GM18951 (cell line): ENCODE results near the gene ZNF792.
"Not testable (repeated sequence)": the region's sequence is repeated elsewhere in the genome, so short reads cannot be mapped to it uniquely, and the experiment has no call there.

Experiments used
- POLR2A ChIP-seq: IDR thresholded peaks from 4 replicates; pipeline ENCODE4 v1.6.1; 2011; ENCODE audit warnings: mild to moderate bottlenecking; ENCODE audit not compliant: insufficient read length, insufficient read depth; ENCODE audit errors: extremely low read depth
- in situ Hi-C: fragments of 300-500 bp; cut with MboI; formaldehyde crosslinking; loops from one replicate; pipeline ENCODE4 v1.12.0; 2022; ENCODE audit warnings: low sequenced_read_pairs, mixed read lengths, inconsistent platforms; ENCODE audit not compliant: unreplicated experiment

ZNF792 gene

DNA sequence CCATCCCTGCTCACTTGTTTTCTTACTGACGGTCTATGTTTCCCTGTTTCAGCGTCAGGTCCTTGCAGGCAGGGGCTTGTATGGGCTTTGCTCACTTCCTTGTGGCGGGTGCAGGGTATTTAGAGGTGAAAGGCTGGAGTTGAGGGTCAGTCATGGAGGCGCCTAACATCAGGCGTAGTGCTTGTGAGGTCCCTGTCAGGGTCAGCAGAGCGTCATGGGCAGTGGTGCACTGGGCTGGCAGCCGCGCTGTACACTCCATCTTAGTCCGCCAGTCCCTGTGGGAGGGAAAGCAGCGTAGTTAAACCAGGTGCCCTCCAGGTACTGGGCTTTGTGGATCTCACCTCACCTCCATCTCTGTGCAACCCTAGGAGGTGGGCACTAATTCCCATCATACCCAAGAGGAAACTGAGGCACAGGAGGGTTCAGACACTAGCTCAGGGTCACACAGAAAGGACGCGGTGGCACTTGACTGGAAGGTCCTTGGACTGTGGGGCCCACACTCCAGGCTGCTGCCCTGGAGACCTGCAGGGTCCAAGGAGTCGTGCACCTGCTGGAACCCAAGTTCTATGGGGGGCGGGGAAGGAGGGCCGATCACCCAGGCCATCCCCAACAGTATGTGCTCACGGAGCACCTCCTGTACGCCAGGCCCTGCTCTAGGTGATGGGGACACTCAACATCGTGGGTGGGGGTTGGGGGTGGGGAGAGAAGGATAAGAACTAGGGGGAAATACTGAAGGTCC is 40.7 kb upstream of the ZNF792 start:
- no peak for TF ChIP-seq POLR2A
- in situ Hi-C loops: no loop called here

DNA sequence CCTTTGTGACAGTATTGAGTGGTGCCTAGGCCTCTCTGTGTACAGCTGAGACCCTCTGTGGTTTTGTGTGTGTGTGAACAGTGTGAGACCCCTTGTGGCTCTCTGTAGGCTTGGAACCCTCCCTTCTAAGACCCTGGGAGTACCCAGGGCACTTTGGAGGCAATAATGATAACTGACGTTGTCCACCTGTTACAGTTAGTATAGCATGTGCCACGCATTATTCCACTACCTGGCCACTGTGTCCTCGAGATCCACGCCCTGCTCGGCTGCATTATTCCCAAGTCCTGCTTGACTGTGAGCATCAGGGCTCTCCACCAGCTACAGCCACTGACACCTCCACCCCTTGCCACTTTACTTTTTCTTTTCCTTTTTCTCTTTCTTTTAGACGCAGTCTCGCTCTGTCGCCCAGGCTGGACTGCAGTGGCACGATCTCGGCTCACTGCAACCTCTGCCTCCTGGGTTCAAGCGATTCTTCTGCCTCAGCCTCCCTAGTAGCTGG is 38.1 kb upstream of the ZNF792 start:
- no peak for TF ChIP-seq POLR2A
- in situ Hi-C loops: no loop called here

DNA sequence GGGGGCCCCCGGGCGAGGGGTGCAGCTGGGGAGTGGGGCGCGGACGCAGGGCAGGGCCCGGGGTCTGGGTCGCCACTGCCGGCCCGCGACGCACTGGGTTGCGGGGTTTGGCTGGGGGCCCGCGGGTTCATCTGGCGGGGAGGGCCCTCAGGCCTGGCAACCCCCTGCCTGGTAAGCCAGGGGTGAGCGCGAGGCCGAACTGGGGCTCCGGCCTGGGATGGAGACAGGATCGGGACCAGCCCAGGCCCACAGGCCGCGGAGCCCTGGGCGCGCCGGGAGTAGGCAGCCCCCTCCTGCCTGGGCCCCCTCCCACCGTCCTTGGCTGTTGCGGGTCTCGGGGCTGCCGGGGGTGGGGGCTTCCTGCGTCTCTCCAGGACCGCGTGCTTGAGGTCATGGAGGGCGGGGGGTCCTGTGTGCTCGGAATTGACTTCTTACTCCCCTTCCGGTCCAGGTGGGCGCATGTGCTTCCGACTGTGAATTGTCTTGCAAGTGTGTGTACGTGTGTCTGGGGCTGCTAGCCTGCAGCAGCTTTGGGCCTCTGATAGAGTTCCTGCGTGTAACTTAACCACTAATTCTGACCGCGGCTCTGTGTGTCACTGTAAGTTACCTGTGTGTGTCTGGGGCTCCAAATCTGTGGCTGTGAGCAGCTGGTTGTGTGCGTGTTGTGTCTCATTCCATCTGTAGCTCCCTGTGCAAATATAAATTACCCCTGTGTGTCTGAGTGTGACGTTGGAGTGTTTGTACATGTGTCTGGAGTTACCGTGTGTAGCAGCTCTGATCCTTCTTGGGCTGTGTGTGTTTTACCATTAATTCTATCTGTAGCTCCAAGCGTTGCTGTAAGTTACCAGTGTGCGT is 36.8 kb upstream of the ZNF792 start:
- in situ Hi-C loops: no loop called here
- no peak for TF ChIP-seq POLR2A

DNA sequence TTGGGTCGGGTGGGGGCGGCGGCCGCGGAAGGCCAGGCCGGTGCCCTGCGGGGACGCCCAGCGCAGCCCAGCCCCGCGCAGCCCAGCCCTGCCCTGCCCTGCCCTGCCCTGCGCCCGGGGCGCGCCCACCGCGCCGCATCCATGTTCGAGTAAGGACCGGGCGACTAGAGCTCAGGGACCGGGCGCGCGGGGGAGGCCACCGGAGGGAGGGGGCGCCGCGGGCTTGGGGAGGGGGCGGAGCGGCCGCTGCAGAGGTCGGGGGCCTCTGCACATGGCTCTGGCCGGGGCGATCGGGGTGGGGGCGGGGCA is 36.3 kb upstream of the ZNF792 start:
- peak; percentile 52 for TF ChIP-seq POLR2A

DNA sequence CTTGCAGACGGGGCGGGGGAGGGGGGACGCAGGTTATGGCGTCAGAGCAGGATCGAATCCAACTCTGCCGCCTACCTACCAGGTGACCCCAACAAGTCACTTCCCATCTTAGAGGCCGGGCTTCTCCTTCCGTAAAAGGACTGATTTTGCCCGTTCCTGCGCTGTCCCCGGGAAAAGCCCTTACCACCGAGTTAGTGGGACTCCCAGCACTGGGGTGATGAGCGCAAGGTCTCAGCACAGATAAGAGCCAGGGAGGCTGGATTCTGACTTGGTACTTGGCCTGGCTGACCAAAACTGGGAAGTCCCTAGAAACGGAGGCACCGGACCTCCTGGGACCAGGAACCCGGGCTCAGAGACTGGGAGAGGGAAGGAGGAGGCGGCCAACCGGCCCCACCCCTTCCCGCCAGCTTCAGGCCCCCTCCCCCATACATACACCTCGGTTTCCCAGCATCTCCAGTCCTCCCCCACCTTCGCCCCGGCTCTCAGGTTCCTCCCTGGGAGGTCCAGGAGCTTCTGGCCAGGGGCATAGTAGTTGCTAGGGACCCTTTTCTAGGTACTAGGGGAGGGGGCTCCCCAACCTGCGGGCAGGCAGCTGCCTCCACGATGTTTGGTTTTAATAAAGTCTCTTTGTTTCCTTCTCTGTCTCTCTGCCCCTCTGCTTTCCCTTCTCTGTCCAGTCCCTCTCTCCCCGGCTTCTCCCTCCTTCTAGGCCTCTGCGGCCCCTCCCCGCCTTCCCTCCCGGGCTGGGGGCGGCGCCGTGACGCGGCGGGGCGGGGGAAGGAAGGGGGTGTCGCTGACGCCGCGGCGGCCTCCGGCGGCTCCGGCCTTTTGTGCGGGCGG is 35.7 kb upstream of the ZNF792 start, which contains the start of gene GRAMD1A:
TSS of gene GRAMD1A (plus strand) at position 826 of the 840 bp plus-strand sequence. CDS start 156 bp downstream, outside the sequence.
- TF ChIP-seq POLR2A: peak; percentile 62
- in situ Hi-C loops: no loop called here

More for the DNA sequence above, 36.3 kb upstream of the ZNF792 start:
- in situ Hi-C loops: no loop called here

DNA sequence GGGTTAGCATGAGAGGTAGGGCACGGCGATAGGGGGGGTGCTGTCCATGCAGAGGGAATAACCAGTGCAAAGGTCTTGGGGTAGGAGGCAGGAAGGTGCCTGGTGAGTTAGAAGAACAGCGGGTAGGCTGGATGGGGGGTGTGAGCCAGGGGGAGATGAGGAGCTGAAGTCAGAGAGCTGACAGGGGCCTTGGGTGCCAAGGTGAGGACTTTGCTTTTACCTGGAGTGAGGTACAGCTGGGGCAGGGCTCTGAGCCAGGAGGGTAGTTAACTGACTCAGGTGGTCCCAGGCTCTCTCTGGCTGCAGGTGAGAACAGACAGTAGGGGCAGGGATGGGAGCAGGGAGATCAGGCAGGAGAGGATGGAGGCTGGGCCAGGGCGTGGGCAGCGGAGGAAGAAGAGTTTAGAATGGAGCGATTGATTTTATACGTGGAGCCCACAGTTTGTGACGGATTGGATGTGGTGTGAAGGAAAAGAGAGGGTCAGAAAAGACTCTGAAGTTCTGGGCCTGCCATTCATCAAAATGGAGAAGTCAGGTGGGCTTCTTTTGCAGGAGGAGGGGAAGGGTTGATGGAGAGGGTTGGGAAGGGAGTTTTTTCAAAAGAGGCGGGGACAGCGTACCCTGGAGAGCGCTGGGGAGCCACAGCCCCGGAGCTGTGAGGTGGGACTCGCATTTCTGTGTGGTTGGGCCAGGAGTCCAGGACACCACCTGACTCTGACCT is 34.9 kb upstream of the ZNF792 start:
- in situ Hi-C loops: no loop called here
- TF ChIP-seq POLR2A: no peak

DNA sequence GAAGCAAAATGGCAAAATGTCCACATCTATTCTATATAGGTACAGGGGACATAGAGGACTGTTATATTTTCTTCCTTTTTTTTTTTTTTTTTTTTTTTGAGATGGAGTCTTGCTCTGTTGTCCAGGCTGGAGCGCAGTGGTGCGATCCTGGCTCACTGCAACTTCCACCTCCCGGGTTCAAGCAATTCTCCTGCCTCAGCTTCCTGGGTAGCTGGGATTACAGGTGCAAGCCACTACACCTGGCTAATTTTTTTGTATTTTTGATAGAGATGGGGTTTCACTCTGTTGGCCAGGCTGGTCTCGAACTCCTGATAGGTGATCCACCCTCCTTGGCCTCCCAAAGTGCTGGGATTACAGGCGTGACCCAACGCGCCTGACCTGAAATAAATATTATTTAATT is 34.2 kb upstream of the ZNF792 start:
- in situ Hi-C loops: not testable (repeated sequence)

DNA sequence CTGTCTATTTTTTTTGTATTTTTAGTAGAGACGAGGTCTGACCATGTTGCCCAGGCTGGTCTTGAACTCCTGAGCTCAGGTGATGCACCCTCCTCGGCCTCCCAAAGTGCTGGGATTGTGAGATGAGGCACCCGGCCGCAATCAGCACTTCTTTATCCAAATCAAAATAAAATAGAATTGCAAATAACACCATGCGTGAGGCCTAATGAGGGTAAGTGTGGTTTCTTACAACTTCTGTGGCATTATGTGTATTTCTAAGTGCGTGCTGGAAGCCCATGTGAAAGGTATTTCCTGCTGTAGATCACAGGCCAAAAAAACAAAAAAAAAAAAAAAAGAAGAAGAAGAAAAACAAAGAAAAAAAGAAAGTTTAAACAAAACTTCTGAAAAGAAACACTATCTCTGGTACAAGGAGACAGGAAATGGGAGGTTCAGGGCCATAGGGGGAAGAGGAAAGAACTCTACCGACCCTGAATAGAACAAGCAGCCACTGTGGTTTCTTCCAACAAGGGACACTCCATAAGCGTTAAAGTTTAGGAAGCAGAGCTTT is 33.1 kb upstream of the ZNF792 start:
- TF ChIP-seq POLR2A: no peak
- in situ Hi-C loops: no loop called here

DNA sequence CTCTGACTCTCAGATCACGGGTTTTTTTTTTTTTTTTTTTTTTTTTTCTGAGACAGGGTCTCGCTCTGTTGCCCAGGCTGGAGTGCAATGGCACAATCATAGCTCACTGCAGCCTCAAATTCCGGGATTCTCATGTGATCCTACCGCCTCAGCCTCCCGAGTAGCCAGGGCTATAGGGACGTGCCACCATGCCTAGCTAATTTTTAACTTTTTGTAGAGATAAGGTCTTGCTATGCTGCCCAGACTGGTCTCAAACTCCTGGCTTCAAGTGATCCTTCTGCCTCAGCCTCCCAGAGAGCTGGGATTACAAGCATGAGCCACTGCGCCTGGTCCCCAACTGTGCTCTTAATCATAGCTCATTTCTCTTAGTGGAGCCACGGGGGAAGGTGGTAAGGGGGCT is 31.5 kb upstream of the ZNF792 start:
- in situ Hi-C loops: no loop called here
- TF ChIP-seq POLR2A: no peak

DNA sequence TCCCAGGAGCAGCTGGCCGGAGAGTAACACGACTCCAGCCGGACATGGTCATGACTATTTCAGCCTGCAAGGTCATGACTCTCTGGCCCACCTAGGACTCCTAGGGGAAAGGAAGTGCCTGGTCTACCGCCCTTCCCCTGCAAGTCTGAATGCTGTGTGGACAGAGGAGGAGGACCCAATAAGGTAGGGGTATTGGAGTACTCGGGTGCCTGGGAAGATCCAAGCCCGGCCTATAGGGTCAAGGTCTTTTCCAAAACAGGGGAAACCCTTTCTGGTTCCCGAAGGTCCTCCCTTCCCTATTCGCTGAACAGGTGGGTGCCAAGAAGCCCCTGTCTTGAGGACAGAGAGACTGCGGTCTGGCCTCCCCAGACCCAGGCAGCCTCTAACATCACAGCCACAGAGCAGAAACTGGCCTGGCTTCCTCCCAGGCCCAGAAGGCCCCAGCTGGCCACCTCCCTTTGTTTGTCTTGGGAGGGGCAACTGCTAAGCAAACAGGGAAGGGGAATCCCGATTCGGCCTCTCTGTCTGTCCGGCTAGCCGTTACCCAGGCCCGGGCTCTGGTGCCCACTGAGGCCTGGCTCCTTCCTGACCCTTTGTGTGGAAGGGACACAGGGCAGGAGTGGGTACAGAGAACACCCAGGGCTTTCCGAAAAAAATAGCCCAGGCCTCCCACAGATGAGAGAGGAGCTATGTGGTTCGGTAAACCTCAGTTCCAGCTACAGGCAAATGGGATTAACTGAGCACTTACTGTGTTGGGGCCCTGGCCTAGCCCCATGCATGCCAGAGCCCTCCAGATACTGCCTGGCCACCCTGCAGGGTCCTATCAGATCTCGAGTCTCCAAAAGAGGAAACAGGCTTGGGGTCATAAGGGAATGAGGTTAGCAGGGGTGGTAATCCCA is 30.9 kb upstream of the ZNF792 start:
- no peak for TF ChIP-seq POLR2A
- in situ Hi-C loops: no loop called here

DNA sequence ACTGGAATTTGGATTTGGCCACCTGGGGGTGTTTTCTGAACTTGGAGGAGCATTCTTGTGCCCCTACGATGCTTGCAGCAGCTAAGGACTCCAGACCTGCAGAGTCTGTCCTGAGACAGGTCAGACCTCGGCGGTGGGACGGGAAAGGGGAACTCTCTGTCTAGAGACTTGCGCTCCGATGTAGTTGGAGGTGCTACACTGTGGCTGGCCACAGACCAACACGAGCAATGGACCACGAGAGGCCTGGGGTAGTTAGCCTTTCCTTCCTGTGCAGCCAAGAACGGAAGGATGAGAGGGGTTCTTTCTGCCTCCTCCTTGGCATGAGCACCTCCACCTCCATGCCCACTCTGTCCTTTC is 30.2 kb upstream of the ZNF792 start:
- no peak for TF ChIP-seq POLR2A
- in situ Hi-C loops: no loop called here

DNA sequence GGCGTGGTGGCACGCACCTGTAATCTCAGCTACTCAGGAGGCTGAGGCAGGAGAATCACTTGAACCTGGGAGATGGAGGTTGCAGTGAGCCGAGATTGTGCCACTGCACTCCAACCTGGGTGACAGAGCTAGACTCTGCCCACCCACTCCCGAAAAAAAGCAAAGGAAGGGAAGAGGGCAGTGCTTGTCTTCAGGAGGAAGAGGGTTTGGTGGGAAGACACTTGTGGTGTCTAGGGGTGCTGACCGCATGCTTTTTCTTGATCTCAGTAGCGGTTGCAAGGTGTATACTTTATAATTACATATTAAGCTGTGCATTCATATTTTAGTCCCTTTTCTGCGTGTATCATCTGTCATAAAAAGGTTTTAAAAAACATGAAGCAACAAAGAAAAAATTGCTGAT is 28.6 kb upstream of the ZNF792 start:
- in situ Hi-C loops: not testable (repeated sequence)
